H1 (cell line): ENCODE data around the gene IDUA. TPM values are rescaled to one million over a fixed set of nuclear protein-coding genes. Genes with fewer than 3 reads are reported as not detected.
A peak's percentile ranks its signal among the peaks of the same experiment; 100 is the strongest.

ENCODE experiments used
- CTCF ChIA-PET: fragments of 300-600 bp; sonication (Branson Sonifier 250); formaldehyde crosslinking; loops from one replicate; lab custom pipeline; 2021; ENCODE audit not compliant: partially characterized antibody; lab: Charles Lee
- POLR2A ChIA-PET: fragments of 300-600 bp; sonication (Branson Sonifier 250); formaldehyde crosslinking; loops from one replicate; lab custom pipeline; 2021; ENCODE audit warnings: inconsistent platforms; ENCODE audit not compliant: partially characterized antibody; lab: Charles Lee
- DNase-seq, 2 experiments: peaks; one replicate each; pipeline versions ENCODE4 v3.0.0 to v3.0.0-alpha.2; 2010 to 2022; ENCODE audit warnings: low spot score in 2 of 2, low read depth in 1 of 2, mixed read lengths in 1 of 2
- FAIRE-seq: peaks from 2 replicates; lab custom pipeline; 2011; peaks lifted over from hg19 to GRCh38; lab: Jason Lieb, UNC
- H2AFZ ChIP-seq: 2 replicates; pipeline ENCODE4 v1.8.1; 2012; ENCODE audit warnings: low read length, inconsistent platforms
- H2AK5ac ChIP-seq: 2 replicates; pipeline ENCODE4 v1.6.1; 2013; ENCODE audit warnings: low read depth, low read length
- H2BK120ac ChIP-seq: replicated peaks from 2 replicates; pipeline ENCODE3; 2013; ENCODE audit warnings: low read depth, low read length, inconsistent platforms
- H2BK12ac ChIP-seq: 2 replicates; pipeline ENCODE4 v1.6.1; 2013; ENCODE audit warnings: low read depth, low read length
- H2BK15ac ChIP-seq: 2 replicates; pipeline ENCODE4 v1.6.1; 2013; ENCODE audit warnings: low read length
- H2BK20ac ChIP-seq: 2 replicates; pipeline ENCODE4 v1.6.1; 2013; ENCODE audit warnings: low read length
- H2BK5ac ChIP-seq: 2 replicates; pipeline ENCODE4 v1.6.1; 2013; ENCODE audit warnings: low read depth, low read length
- H3K14ac ChIP-seq: 2 replicates; pipeline ENCODE4 v1.6.1; 2013; ENCODE audit warnings: inconsistent platforms; ENCODE audit not compliant: insufficient read length
- H3K18ac ChIP-seq: 2 replicates; pipeline ENCODE4 v1.6.1; 2013; ENCODE audit warnings: low read length; ENCODE audit errors: extremely low read depth
- H3K23ac ChIP-seq: 2 replicates; pipeline ENCODE4 v1.6.1; 2013; ENCODE audit warnings: inconsistent platforms; ENCODE audit not compliant: insufficient read length
- H3K23me2 ChIP-seq: 2 replicates; pipeline ENCODE4 v1.6.1; 2013; ENCODE audit warnings: low read depth, low read length
- H3K27ac ChIP-seq: 2 replicates; pipeline ENCODE4 v1.6.1; 2011; ENCODE audit warnings: low read depth, low read length, inconsistent platforms
- H3K27me3 ChIP-seq, 4 experiments: replicated peaks in 1 of 4; 1 replicate in 1 of 4; 2 replicates in 3 of 4; pipeline versions ENCODE4 v1.6.1 to v1.8.1; 2011 to 2013; ENCODE audit warnings: low read length in 3 of 4, mild to moderate bottlenecking in 3 of 4, inconsistent platforms in 2 of 4, mixed read lengths in 2 of 4, moderate library complexity in 1 of 4; ENCODE audit not compliant: control insufficient read depth in 3 of 4, insufficient read depth in 3 of 4; ENCODE audit errors: extremely low read depth in 1 of 4
- H3K36me3 ChIP-seq, 4 experiments: 2 replicates each; pipeline versions ENCODE4 v1.6.1 to v1.8.1; 2011 to 2013; ENCODE audit warnings: mild to moderate bottlenecking in 4 of 4, low read length in 3 of 4, moderate library complexity in 2 of 4, control low read depth in 1 of 4, inconsistent platforms in 1 of 4; ENCODE audit not compliant: insufficient read depth in 4 of 4, control insufficient read depth in 2 of 4
- H3K4ac ChIP-seq: replicated peaks from 2 replicates; pipeline ENCODE3; 2013; ENCODE audit warnings: low read length, low read depth, mixed read lengths, inconsistent platforms; ENCODE audit not compliant: insufficient read length
- H3K4me1 ChIP-seq, 4 experiments: replicated peaks in 1 of 4; 1 replicate in 1 of 4; 2 replicates in 3 of 4; pipeline versions ENCODE4 v1.6.1 to v1.8.1; 2011 to 2013; ENCODE audit warnings: low read length in 3 of 4, inconsistent platforms in 2 of 4, mixed read lengths in 1 of 4; ENCODE audit not compliant: insufficient read depth in 4 of 4, control insufficient read depth in 3 of 4
- H3K4me2 ChIP-seq, 2 experiments: 2 replicates each; pipeline versions ENCODE4 v1.6.1 to v1.8.1; 2011 to 2013; ENCODE audit warnings: low read depth in 2 of 2, low read length in 2 of 2, control low read depth in 1 of 2, inconsistent platforms in 1 of 2, mild to moderate bottlenecking in 1 of 2; ENCODE audit not compliant: insufficient read depth in 1 of 2
- H3K4me3 ChIP-seq, 4 experiments: fragments of 200-600, 300-600 bp in 1 of 4; sonication (generic), shearing (Covaris generic), sonication (Bioruptor Twin) in 1 of 4; 2 replicates each; pipeline versions ENCODE4 v1.5.1 to v1.8.1; 2011 to 2016; ENCODE audit warnings: low read length in 4 of 4, low read depth in 3 of 4, control low read depth in 2 of 4, inconsistent platforms in 2 of 4, mild to moderate bottlenecking in 2 of 4, mixed read lengths in 1 of 4, moderate library complexity in 1 of 4; ENCODE audit not compliant: insufficient read depth in 2 of 4; ENCODE audit errors: extremely low read depth in 1 of 4
- H3K56ac ChIP-seq: replicated peaks from 2 replicates; pipeline ENCODE3; 2013; ENCODE audit warnings: low read depth, mild to moderate bottlenecking, mixed read lengths, low read length, inconsistent platforms; ENCODE audit not compliant: insufficient read length
- H3K79me1 ChIP-seq: 2 replicates; pipeline ENCODE4 v1.6.1; 2013; ENCODE audit warnings: low read depth, low read length, control low read depth
- H3K79me2 ChIP-seq, 2 experiments: 2 replicates each; pipeline versions ENCODE4 v1.6.1 to v1.8.1; 2012 to 2013; ENCODE audit warnings: low read length in 2 of 2, mild to moderate bottlenecking in 2 of 2, inconsistent platforms in 1 of 2; ENCODE audit not compliant: insufficient read depth in 2 of 2, control insufficient read depth in 1 of 2
- H3K9ac ChIP-seq, 4 experiments: replicated peaks in 1 of 4; 1 replicate in 1 of 4; 2 replicates in 3 of 4; pipeline versions ENCODE4 v1.6.1 to v1.8.1; 2011 to 2013; ENCODE audit warnings: low read depth in 3 of 4, low read length in 3 of 4, control low read depth in 2 of 4, mild to moderate bottlenecking in 2 of 4, moderate library complexity in 2 of 4, inconsistent platforms in 1 of 4; ENCODE audit errors: extremely low read depth in 1 of 4
- H3K9me3 ChIP-seq, 2 experiments: 2 replicates each; pipeline versions ENCODE4 v1.6.1 to v1.8.1; 2012 to 2013; ENCODE audit warnings: mild to moderate bottlenecking in 2 of 2, moderate library complexity in 2 of 2, control low read depth in 1 of 2, inconsistent platforms in 1 of 2, low read depth in 1 of 2, low read length in 1 of 2, mixed read lengths in 1 of 2; ENCODE audit not compliant: insufficient read depth in 2 of 2
- H4K20me1 ChIP-seq, 2 experiments: replicated peaks in 1 of 2; 2 replicates each; pipeline versions ENCODE3 to v1.8.1; 2011 to 2013; ENCODE audit warnings: inconsistent platforms in 2 of 2, low read length in 2 of 2, mild to moderate bottlenecking in 1 of 2; ENCODE audit not compliant: insufficient read depth in 2 of 2, control insufficient read depth in 1 of 2
- H4K5ac ChIP-seq: 2 replicates; pipeline ENCODE4 v1.6.1; 2013; ENCODE audit warnings: low read length, low read depth, mixed read lengths, inconsistent platforms; ENCODE audit not compliant: insufficient read length
- H4K8ac ChIP-seq: 2 replicates; pipeline ENCODE4 v1.8.0; 2013; ENCODE audit warnings: mild to moderate bottlenecking, moderate library complexity, low read length, inconsistent platforms; ENCODE audit not compliant: insufficient read depth; ENCODE audit errors: extremely low read depth
- H4K91ac ChIP-seq: replicated peaks from 2 replicates; pipeline ENCODE3; 2013; ENCODE audit warnings: low read length, mixed read lengths, inconsistent platforms; ENCODE audit not compliant: insufficient read length
- CEBPB ChIP-seq: IDR thresholded peaks from 2 replicates; pipeline ENCODE4 v1.6.1; 2012; ENCODE audit warnings: low read depth, low read length
- CHD2 ChIP-seq: IDR thresholded peaks from 2 replicates; pipeline ENCODE4 v1.6.1; 2012; ENCODE audit warnings: low read length, improper control_type of control experiment
- GABPA ChIP-seq: IDR thresholded peaks from 2 replicates; pipeline ENCODE4 v1.6.1; 2011; ENCODE audit warnings: mild to moderate bottlenecking, low read length, moderate library complexity, borderline replicate concordance; ENCODE audit not compliant: insufficient read depth
- WGBS, 2 experiments: shearing (Covaris generic) in 1 of 2; methylation state at CpG; one replicate each; pipeline versions ENCODE4 v1.1.6 to v1.1.7; 2013 to 2015; ENCODE audit warnings: low lambda C conversion rate in 2 of 2, mixed read lengths in 2 of 2, inconsistent platforms in 1 of 2, low coverage in 1 of 2, missing lambda C conversion rate in 1 of 2; ENCODE audit not compliant: insufficient replicate concordance in 2 of 2, insufficient coverage in 1 of 2, insufficient read length in 1 of 2; ENCODE audit errors: extremely low coverage in 1 of 2, missing lambda C conversion rate in 1 of 2; 5-methylcytosine and 5-hydroxymethylcytosine counted together
- polyA plus RNA-seq, 7 experiments: library from polyadenylated mRNA; depleted of rRNA in 3 of 7; stranded (reverse) in 5 of 7; unstranded in 2 of 7; fragments of >200 nt in 5 of 7; fragments of 200-250 nt in 2 of 7; gene quantifications; 1 replicate in 5 of 7; 2 replicates in 1 of 7; 4 replicates in 1 of 7; pipeline versions ENCODE4 v1.2.1 to v1.2.3, GENCODE V29; 2011 to 2013; ENCODE audit warnings: missing spikeins in 2 of 7, mixed read lengths in 2 of 7
- total RNA-seq: library from RNA; stranded (reverse); fragmentation: NEBNext Ultra II Directional; extraction: Animal tissue kit (Norgen Biotek cat#: 25700); gene quantifications from 2 replicates; pipeline ENCODE4 v1.2.1, GENCODE V29; 2021

Gene IDUA
- total and polyA plus RNA-seq, 2 of the 8 experiments (the other 6 are each of a cell fraction or from before 2014, with no cell fraction given), result 2.8 to 4.8 TPM

DNA sequence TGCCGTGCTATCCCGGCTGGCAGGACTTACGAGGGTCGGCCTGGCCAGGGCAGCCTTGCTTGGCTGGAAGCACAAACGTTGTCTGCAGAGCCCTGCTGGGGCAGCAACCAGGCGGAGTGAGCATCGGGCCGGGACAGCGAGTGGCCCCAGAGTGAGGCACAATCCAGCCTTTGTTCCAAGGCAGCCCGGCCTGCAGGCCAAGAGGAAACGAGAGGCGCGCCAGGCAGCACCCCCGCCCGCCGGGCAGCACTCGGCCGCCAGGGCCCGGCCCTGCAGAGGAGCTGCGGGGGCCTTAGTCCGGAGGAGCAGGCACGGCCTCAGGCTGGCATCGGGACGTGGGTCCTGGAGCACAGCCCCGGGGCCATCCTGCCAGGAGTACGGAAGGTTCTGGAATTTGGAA, 48.7 kb downstream of the IDUA start:
- no peak overlapping the region for H2AK5ac ChIP-seq
- H4K8ac ChIP-seq, result peak overlapping the region; percentile 79; the same call in 1 of the 2 replicates
- H3K79me1 ChIP-seq, result no peaks in the 10 kb centered on the region
- peaks cover 2% of the 10 kb centered on the region; the same call in 1 of the 2 replicates for H3K23me2 ChIP-seq
- H3K14ac ChIP-seq, result no peak overlapping the region
- H2BK5ac ChIP-seq, result no peak overlapping the region
- no peak overlapping the region for H3K56ac ChIP-seq
- H3K23ac ChIP-seq, result no peak overlapping the region
- DNase-seq (no peak), FAIRE-seq (no peak)
- H4K20me1 ChIP-seq, result no peaks in the 10 kb centered on the region
- ChIA-PET POLR2A (interaction anchor here (1.4 kb wide), 1 partner anchor 9 kb away, joined by 5 read pairs; no protein-coding TSS in a partner anchor), CTCF (interaction anchor here (1.9 kb wide), 1 partner anchor 16 kb away, joined by 4 read pairs; no protein-coding TSS in a partner anchor)
- no peaks in the 10 kb centered on the region for H3K36me3 ChIP-seq
- no peaks in the 10 kb centered on the region for H3K79me2 ChIP-seq
- H3K4ac ChIP-seq, result no peak overlapping the region
- no peak overlapping the region for H2BK20ac ChIP-seq
- H4K5ac ChIP-seq, result no peak overlapping the region
- H4K91ac ChIP-seq, result no peak overlapping the region
- H3K4me3 ChIP-seq, result no peak overlapping the region
- H3K9me3 ChIP-seq, result no peaks in the 10 kb centered on the region
- H2BK15ac ChIP-seq, result no peak overlapping the region
- no peak overlapping the region for H3K4me2 ChIP-seq
- H2BK120ac ChIP-seq, result no peak overlapping the region
- 84% methylated on average over 23 of the region's 26 CpGs; no CpG with 5 or more reads in 1 of the 2 experiments for WGBS, 2 experiments
- peaks cover 0 to 17% (median 2%) of the 10 kb centered on the region in 4 experiments; a peak in 3 of 7 replicates for H3K4me1 ChIP-seq
- no peak overlapping the region for H2BK12ac ChIP-seq
- TF ChIP-seq CEBPB (no peak), CHD2 (no peak), GABPA (0 out of 2 replicates have a peak, but pooled peaks have one; percentile 22)
- H3K18ac ChIP-seq, result no peak overlapping the region; the same call in 1 of the 2 replicates
- no peak overlapping the region for H2AFZ ChIP-seq
- no peak overlapping the region for H3K9ac ChIP-seq
- no peak overlapping the region for H3K27ac ChIP-seq
- no peaks in the 10 kb centered on the region for H3K27me3 ChIP-seq
